Measurements from ENCODE around the gene ARAP3. TPM values are rescaled to one million over a fixed set of nuclear protein-coding genes. Genes with fewer than 3 reads are reported as not detected.

Gene ARAP3
- total RNA-seq, 4 donors from 2014 or later = 5.4 to 11.7 (median 8.3) TPM

DNA sequence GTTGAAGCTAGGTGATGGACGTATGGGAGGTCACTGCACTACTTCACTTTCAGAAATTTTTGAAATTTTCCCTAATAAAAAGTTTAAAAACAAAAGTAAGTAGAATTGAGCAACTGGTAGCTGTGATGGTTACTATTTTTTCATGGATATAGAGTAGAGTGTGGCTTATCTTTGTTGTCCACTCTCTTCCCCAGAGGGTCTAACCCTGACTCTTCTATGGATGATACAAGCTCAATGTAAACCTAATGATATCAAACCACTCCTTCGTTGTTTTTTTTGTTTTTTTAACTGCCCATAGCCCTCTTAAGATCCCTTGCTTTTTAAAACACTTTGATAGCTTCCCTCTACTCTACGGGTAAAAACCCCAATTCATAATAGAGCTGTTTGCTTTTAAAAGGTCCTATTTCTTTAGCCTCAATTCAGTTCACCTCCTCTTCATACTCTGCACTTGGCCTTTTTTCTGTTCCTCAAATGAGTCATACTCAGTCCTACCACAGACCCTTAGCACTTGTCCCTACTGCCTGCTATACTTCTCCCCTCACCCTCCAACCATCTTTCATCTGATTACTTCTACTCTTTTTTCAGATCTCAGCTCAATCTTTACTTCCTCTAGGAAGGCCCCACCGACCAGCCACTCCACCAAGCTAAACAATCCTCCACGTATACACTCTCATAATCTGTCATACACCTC lies 48.0 kb downstream of the ARAP3 start:
- Histone ChIP-seq H3K36me3 (peaks cover 5 to 7% of the 10 kb centered on the region in 2 donors), H3K9me3 (no peaks in the 10 kb centered on the region), H3K27ac (no peak overlapping the region), H3K4me3 (replicated peaks in 1 of 3) (no peak overlapping the region), H3K4me1 (peaks cover 27 to 30% of the 10 kb centered on the region in 2 donors), H3K27me3 (no peaks in the 10 kb centered on the region)
- no peak for DNase-seq
- intact Hi-C loops (cut with DNase I) = no loop called here
- no peak for TF ChIP-seq POLR2A (IDR thresholded peaks at IDR 0.05)
- TF ChIP-seq, protein P1, sequence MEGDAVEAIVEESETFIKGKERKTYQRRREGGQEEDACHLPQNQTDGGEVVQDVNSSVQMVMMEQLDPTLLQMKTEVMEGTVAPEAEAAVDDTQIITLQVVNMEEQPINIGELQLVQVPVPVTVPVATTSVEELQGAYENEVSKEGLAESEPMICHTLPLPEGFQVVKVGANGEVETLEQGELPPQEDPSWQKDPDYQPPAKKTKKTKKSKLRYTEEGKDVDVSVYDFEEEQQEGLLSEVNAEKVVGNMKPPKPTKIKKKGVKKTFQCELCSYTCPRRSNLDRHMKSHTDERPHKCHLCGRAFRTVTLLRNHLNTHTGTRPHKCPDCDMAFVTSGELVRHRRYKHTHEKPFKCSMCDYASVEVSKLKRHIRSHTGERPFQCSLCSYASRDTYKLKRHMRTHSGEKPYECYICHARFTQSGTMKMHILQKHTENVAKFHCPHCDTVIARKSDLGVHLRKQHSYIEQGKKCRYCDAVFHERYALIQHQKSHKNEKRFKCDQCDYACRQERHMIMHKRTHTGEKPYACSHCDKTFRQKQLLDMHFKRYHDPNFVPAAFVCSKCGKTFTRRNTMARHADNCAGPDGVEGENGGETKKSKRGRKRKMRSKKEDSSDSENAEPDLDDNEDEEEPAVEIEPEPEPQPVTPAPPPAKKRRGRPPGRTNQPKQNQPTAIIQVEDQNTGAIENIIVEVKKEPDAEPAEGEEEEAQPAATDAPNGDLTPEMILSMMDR (IDR thresholded peaks at IDR 0.05) = no peak
- 64 to 68% methylated on average over 5 of the region's 5 CpGs for WGBS, 2 donors

GRCh38 chr5:141632650-141633049 lies 49.4 kb downstream of the ARAP3 start:
- Histone ChIP-seq H3K4me1 (peaks cover 19 to 23% of the 10 kb centered on the region in 2 donors), H3K27ac (no peak overlapping the region), H3K36me3 (peaks cover 18 to 20% of the 10 kb centered on the region in 2 donors), H3K9me3 (no peaks in the 10 kb centered on the region), H3K27me3 (no peaks in the 10 kb centered on the region), H3K4me3 (replicated peaks in 1 of 3) (no peak overlapping the region)
- intact Hi-C loops (cut with DNase I) = no loop called here
- 98 to 100% methylated on average over 2 of the region's 2 CpGs for WGBS, 2 donors
- no peak for DNase-seq
- TF ChIP-seq, protein P1 (IDR thresholded peaks at IDR 0.05) = no peak
- TF ChIP-seq POLR2A (IDR thresholded peaks at IDR 0.05) = no peak

DNA sequence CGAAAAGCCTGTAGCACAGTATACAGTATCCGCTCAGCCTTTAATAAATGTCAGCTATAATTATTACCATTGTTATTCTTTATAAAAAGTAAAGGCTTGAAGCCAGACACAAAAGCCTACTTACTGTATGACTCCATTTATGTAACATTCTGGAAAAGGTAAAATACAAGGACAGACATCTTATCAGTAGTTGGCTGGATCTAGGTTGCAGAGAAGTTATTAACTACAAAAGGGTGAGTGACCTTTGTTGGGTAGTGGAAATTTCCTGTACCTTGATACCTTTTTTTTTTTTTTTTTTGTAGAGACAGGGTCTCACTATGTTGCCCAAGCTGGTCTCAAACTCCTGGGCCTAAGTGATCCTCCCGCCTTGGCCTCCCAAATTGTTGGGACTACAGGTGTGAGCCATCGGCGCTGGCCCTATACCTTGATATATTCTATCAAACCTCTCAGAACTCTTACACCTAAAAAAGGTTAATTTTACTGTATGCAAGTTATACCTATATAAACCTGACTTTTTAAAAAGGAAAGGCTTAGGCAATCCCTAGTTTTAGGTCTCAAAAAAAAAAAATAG lies 51.4 kb downstream of the ARAP3 start:
- Histone ChIP-seq H3K36me3 (peaks cover 24 to 32% of the 10 kb centered on the region in 2 donors), H3K4me3 (replicated peaks in 1 of 3) (no peak overlapping the region), H3K27me3 (no peaks in the 10 kb centered on the region), H3K4me1 (peaks cover 11 to 13% of the 10 kb centered on the region in 2 donors), H3K9me3 (no peaks in the 10 kb centered on the region), H3K27ac (no peak overlapping the region)
- TF ChIP-seq POLR2A (IDR thresholded peaks at IDR 0.05) = no peak
- TF ChIP-seq, protein P1 (IDR thresholded peaks at IDR 0.05) = no peak
- WGBS, 2 donors = 94 to 97% methylated on average over 5 of the region's 5 CpGs
- intact Hi-C loops (cut with DNase I) = no loop called here
- DNase-seq = no peak

GRCh38 chr5:141628175-141628788 lies 53.7 kb downstream of the ARAP3 start:
- Histone ChIP-seq H3K4me1 (no peaks in the 10 kb centered on the region), H3K36me3 (peaks cover 44 to 45% of the 10 kb centered on the region in 2 donors), H3K27ac (no peak overlapping the region), H3K4me3 (replicated peaks in 1 of 3) (no peak overlapping the region), H3K9me3 (no peaks in the 10 kb centered on the region), H3K27me3 (no peaks in the 10 kb centered on the region)
- DNase-seq = no peak
- intact Hi-C loops (cut with DNase I) = loop anchor here (5.0 kb wide), 1 partner anchor 36 kb away; no protein-coding TSS in a partner anchor
- TF ChIP-seq POLR2A (IDR thresholded peaks at IDR 0.05) = no peak
- TF ChIP-seq, protein P1 (IDR thresholded peaks at IDR 0.05) = no peak
- WGBS, 2 donors = 93% methylated on average over 6 of the region's 6 CpGs

DNA sequence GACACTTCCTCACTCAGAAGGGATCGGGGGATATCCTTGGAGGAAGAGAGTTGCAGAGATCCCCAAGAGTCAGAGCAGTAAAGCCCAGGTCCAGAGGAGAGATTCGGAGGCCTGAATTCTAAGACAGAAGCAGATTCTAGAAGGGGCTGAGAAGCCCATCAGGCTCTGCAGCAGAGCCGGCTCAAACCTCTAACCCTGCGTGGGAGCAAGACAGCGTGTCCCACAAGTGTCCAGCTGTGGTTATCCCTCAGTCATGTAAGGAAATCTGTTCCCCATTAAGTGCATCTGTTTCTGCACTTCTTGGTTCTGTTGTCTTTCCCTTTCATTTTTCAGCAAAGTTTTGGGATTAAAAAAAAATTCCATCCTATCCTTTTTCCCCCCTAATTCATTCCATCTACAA lies 58.4 kb downstream of the ARAP3 start:
- TF ChIP-seq, protein P1 (IDR thresholded peaks at IDR 0.05) = no peak
- TF ChIP-seq POLR2A (IDR thresholded peaks at IDR 0.05) = no peak
- Histone ChIP-seq H3K27ac (no peak overlapping the region), H3K4me3 (replicated peaks in 1 of 3) (no peak overlapping the region), H3K4me1 (no peaks in the 10 kb centered on the region), H3K9me3 (no peaks in the 10 kb centered on the region), H3K36me3 (peaks cover 52 to 54% of the 10 kb centered on the region in 2 donors), H3K27me3 (no peaks in the 10 kb centered on the region)
- intact Hi-C loops (cut with DNase I) = no loop called here
- no peak for DNase-seq
- WGBS, 2 donors = 82 to 90% methylated on average over 5 of the region's 5 CpGs
